Hindlimb muscle (tissue), 1 donor: ENCODE results near the gene RD3L. TPM values are rescaled to one million over a fixed set of nuclear protein-coding genes. Genes with fewer than 3 reads are reported as not detected.
"Not testable (repeated sequence)": the region's sequence is repeated elsewhere in the genome, so short reads cannot be mapped to it uniquely, and the experiment has no call there.

Experiments
- DNase-seq: peaks from one replicate; pipeline ENCODE4 v3.0.0-alpha.2; 2013
- polyA plus RNA-seq: library from polyadenylated mRNA; unstranded; fragments of 120-200 nt; gene quantifications from one replicate; pipeline ENCODE4 v1.2.1, GENCODE V29; 2013; ENCODE audit not compliant: insufficient read length

RD3L gene
- polyA plus RNA-seq, 1 donor = not detected

GRCh38 chr14:103927566-103927965 is 14.8 kb downstream of the RD3L start:
- no peak for DNase-seq

- no peak for DNase-seq
Observed at GRCh38 chr14:103925316-103925715, 17.0 kb downstream of the RD3L start.

DNA sequence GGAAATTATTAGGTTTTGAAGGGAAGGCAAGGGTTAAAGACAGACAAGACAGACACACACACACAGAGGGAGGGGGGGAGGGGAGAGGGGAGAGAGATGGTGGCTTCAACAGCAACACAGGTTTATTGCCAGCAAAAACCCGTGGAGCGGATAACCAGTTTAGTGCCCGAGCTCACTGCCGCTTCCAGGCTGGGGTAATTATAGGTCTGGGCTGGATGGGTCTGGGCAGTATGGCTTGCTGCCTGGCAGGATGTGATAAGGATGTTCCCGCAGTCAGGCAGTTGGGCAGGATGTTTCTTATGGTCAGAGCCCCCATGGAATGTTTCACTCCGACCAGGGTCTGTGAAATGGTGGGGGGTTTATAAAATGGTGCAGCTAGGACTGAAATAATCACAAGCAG is 18.5 kb downstream of the RD3L start:
- DNase-seq = no peak

GRCh38 chr14:103921855-103922200 is 20.5 kb downstream of the RD3L start:
- not testable (repeated sequence) for DNase-seq

- peak; percentile 97 for DNase-seq
Observed at GRCh38 chr14:103920981-103921854, 21.1 kb downstream of the RD3L start.

DNA sequence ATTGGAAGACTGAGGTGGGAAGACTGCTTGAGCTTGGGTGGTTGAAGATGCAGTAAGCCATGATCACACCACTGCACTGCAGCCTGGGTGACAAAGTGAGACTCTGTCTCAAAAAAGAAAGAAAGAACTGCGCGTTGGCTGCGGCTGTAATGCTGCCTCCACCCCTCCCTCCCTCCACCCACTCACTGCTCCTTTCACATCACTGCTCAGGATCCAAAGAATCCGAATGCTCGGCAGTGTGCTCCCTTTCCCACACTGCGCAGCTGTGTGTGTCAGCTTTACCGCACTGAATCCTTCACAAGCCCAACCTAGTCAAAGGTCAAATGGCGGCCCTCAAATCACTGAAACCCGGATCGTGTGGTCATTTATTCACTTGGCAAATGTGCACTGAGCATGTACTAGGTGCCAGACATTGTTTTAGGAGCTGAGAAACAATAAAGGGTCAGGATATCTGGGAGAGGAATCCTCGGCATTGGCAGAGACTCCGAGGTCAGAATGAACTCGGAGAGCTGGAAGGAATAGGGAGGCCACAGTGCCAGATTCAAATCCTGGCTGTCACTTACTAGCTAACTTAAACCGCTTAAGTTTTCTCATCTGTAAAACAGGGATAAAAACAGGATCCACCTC is 25.6 kb downstream of the RD3L start:
- DNase-seq = no peak

DNA sequence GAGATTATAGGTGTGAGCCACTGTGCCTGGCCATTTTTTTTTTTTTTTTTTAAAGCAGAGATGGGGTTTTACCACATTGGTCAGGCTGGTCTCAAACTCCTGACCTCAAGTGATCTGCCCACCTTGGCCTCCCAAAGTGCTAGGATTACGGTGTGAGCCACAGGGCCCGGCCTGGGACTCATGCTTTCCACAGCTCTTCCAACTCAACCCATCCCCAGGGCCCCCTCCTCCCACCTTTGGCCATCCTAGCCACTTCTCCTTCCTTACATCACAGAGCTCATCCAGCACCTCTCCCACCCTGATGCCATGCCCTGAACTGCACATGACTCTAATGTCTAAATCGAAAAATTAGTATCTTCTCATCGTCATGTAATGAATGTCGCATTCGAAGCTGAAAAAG is 26.7 kb downstream of the RD3L start:
- no peak for DNase-seq

- DNase-seq = no peak
Observed at GRCh38 chr14:103910984-103911383, 31.3 kb downstream of the RD3L start.

DNA sequence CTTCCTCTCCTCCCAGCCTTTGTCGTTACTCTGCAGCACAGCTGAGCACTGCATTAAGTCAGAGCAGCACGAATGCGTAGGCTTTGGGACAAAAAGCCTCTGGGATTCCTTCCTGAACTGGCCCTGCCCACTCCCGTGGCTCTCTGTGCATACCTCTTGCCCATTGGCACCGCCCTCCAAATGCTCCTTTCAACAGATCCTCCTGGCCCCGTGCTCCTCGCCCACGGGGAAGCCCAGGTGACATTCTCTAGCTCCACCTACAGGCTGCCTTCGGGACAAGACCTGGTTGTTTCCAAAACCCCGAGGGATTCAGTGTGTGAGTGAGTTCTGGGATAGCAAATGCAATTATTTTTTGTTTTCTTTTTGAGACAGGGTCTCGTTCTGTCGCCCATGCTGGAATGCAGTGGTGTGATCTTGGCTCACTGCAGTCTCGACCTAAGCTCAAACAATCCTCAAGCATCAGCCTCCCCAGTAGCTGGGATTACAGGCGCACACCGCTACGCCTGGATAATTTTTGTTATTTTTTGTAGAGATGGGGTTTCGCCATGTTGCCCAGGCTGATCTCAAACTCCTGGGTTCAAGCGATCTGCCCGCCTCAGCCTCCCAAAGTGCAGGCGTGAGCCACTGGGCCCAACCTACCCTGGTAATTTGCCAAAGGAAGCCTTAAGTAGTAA is 31.9 kb downstream of the RD3L start:
- DNase-seq = peak; percentile 75

DNA sequence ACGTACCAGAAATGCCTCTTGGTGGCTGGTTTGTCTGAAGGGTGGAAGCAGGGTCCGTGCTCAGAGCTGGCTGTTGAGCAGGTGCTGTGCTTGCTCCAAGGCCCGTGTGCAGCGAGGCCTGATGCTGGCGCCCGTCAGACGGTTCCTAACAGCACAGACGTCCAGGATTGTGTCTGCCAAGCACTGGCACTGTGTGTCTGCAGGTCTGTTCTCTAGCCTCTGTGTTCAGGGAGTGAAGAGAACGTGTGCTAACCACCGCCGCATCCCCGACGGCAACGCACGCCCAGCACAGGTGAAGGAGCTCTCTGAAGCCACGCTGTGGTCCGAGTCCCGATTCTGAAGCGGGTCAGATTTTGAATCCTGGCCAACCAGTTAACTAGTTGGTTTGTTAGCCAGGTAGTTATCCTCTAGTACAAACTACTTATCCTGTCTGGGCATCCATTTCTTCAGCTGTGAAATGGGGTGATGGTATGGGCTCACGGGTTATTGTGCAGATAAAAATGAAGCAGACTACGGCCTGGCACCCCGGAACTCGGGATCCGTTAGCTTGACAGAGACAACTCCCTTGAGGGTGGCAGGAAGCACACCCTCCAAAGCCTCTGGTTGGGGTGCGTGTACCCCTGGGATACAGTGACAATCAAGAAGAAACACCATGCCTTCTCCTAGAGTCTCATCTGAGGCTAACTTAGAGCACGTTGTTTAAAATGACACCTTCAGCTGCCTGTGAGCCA is 32.6 kb downstream of the RD3L start:
- DNase-seq = no peak

- no peak for DNase-seq
Observed at GRCh38 chr14:103908580-103908979, 33.7 kb downstream of the RD3L start.

GRCh38 chr14:103905842-103906456 is 36.4 kb downstream of the RD3L start:
- no peak for DNase-seq

- DNase-seq = no peak
Observed at GRCh38 chr14:103904493-103905107, 37.7 kb downstream of the RD3L start.

- no peak for DNase-seq
Observed at GRCh38 chr14:103899833-103900232, 42.5 kb downstream of the RD3L start.

DNA sequence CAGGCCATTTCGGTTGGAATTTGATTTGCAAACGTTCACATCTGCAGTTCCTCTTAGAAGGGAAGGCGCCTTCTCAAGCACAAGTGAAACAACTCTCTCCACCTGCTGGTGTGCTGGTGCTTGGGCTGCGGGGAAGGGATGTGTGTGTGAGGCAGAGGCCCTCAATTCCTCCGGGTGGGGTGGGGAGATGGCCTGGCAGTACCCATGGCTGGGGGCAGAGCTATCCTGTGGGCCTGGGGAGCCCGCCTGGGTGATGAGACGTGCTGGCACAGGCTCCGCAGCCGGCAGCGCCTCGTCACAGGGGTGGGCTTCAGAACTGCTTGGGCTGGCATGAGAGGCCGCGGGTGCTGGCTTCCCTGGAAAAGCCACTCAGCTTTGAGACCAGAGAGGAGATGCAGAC is 43.0 kb downstream of the RD3L start:
- DNase-seq = no peak

GRCh38 chr14:103898711-103899110 is 43.6 kb downstream of the RD3L start:
- DNase-seq = no peak

DNA sequence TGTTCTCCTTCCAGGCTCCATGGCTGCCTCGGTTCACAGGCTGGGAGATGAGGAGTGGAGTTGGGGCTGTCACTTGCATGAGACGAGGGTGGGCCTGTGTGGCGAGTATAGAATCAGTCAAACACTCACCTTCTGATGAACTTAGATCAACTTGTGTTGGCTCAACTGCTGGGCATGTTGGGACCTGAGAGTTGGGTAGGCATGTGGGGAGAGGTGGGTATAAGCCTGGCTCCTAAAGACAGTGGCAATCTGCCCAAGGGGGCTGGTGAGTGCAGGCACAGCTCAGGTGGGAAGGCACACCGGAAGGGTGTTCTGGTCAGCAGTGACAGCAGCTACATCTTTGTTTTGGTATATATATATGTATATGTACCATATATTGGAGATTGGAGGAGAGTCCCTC is 44.1 kb downstream of the RD3L start:
- no peak for DNase-seq

DNA sequence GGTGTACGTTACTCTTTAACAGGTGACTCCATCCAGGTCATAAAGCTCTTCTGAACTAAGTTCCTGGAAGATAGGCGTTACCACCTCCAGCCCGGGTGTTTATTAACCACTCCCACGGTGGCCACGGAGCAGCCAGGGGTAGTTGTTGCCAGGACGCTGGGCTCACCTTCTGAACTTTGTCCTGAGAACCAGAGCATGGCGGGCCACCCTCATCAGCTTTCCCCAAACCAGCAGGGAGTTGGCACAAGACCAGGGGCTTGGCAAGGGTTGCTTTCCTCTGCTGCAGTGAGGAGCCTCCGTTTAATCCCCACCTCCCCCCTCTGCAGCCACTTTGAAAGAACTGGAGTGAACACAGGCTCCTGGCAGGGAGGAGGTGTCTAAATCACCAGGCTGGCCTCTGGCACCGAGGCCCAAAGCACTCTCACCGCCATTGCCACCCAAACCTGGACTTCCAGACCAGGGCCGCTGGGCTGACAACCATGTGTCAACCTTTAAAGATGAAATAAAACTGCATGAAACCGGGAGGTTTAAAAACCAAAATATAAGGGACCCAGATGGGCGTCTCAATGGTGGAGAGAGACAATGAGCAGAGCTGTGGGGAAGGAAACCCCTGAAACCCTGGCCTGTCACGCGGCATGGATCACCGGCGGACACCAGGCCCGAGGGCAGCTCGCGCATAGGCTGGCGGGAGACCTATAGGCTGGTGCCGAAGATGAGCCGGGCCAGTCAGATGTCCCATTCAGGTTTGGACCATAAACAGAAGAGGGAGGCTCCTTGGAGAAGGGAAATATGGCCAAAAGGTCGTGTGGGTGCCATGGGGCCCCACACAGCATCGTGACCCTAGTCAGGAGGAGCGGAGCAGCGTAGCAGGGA is 45.0 kb downstream of the RD3L start:
- no peak for DNase-seq

DNA sequence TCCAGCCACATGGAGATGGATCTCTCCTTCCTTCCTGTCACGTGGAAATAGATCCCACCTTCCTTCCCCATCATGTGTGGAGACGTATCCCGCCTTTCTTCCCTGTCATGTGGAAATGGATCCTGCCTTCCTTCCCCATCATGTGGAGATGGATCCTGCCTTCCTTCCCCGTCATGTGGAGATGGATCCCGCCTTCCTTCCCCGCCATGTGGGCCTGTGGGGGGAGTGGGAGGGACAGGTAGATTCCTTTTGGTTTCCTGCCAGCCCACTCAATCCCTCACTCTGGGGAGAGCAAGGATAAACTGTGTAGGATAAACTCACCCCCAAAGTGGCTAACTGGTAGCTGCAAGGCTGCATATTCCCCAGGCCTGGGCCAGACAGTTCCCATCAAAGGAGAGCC is 45.8 kb downstream of the RD3L start:
- no peak for DNase-seq

DNA sequence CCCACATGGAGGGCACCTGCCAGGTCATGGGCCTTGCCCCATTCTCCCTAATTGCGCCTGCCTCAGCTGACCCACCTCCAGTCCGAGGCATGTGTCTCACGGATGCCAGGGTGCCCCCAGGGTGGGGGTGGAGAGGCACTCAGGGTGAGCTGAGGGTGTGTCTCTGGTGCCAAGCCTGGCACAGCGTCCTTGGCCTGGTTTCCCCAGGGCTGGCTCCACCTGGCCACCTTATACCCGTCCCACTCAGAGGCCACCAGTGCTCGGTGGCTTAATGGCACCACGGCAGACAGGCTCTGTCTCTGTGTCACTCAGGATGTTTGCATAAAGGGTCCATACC is 47.6 kb downstream of the RD3L start:
- no peak for DNase-seq

DNA sequence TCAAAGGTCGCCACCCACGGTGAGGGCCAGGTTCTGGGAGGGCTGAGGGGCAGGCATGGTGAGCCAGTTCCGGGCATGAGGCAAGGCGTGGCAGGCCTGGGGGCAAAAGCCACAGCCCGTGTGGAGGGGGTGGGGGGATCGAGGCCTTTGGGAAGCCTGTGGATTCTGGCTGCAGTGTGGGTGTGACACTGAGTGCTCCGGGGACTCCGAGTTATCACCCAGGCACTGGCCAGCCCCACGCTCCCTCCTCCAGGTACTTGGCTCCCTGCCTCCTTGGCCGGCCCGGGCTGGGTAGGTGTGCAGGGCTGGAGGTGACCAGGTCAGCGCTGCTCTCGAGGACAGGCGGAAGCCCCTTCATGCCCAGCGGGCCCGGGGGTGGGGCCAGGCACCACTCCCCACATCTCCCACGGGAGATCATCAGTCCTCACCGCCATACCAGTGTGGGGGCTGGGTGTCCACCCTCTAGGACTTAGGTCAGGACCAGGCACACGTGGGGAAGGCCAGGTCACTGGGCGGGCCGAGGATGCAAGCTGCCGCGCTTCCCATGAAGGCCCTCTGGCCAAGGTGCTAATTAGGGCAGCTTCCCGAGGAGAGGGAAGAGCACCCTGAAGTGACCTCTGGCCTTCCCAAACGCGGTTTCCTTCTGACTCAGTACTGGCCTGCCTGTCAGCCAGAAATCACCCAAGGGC is 48.2 kb downstream of the RD3L start:
- DNase-seq = no peak
